ENCODE results near the gene CDKN2A.

DNA sequence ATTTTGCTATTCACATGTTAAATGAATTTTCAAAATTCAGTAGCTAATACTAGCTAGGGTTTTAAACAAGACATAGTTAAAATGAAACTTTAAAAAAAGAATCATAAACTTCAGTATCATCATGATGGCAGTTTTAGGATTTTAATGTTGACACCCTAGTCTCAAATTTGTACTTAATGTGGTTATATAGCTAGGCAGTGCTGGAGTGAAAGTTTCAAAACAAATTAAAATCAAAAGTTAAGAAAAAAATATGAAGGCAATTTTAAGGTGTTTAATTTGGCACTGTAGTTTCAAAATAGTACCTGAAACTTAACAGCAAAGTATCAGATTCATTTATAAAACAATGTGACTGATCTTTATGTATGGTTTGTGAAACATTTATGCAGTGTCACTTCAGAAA, 34.2 kb upstream of the CDKN2A start:
- TF ChIP-seq, protein P1, sequence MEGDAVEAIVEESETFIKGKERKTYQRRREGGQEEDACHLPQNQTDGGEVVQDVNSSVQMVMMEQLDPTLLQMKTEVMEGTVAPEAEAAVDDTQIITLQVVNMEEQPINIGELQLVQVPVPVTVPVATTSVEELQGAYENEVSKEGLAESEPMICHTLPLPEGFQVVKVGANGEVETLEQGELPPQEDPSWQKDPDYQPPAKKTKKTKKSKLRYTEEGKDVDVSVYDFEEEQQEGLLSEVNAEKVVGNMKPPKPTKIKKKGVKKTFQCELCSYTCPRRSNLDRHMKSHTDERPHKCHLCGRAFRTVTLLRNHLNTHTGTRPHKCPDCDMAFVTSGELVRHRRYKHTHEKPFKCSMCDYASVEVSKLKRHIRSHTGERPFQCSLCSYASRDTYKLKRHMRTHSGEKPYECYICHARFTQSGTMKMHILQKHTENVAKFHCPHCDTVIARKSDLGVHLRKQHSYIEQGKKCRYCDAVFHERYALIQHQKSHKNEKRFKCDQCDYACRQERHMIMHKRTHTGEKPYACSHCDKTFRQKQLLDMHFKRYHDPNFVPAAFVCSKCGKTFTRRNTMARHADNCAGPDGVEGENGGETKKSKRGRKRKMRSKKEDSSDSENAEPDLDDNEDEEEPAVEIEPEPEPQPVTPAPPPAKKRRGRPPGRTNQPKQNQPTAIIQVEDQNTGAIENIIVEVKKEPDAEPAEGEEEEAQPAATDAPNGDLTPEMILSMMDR (IDR thresholded peaks at IDR 0.05) = no peak
- no peak for TF ChIP-seq POLR2A (IDR thresholded peaks at IDR 0.05)
